ENCODE results near the gene PHF2. TPM values are rescaled to one million over a fixed set of nuclear protein-coding genes. Genes with fewer than 3 reads are reported as not detected.

PHF2 gene
- total RNA-seq, 1 experiment from 2014 or later: 11.6 TPM

- H3K36me3 Mint-ChIP-seq: no peaks in the 10 kb centered on the region; the same call in 1 of the 2 replicates
- DNase-seq (ENCODE audit: low spot score) (no peak), ATAC-seq (no peak)
- H3K27ac Mint-ChIP-seq: no peak overlapping the region
- POLR2A ChIA-PET: interaction anchor here (0.7 kb wide), 1 partner anchor 11 kb away, joined by 3 read pairs; no protein-coding TSS in a partner anchor
- H3K9me3 Mint-ChIP-seq: 0 out of 2 replicates have a peak, but pooled peaks cover 4% of the 10 kb centered on the region
- no peak overlapping the region for H3K4me3 Mint-ChIP-seq
- CTCF ChIA-PET: interaction anchor here (1.3 to 1.6 kb wide), 2 partner anchors 22 to 23 kb away, joined by 7 to 10 read pairs; no protein-coding TSS in a partner anchor
- TF ChIP-seq ZNF512 (CRISPR knock-in tag; IDR thresholded peaks at IDR 0.05; ENCODE audit: borderline replicate concordance) (no peak), FOXJ3 (CRISPR knock-in tag; IDR thresholded peaks at IDR 0.05; ENCODE audit: borderline replicate concordance) (no peak), FOXP4 (CRISPR knock-in tag; IDR thresholded peaks at IDR 0.05) (no peak), FOXK1 (CRISPR knock-in tag; IDR thresholded peaks at IDR 0.05) (no peak), ZBTB43 (CRISPR knock-in tag; IDR thresholded peaks at IDR 0.05) (no peak), ATF2 (CRISPR knock-in tag; IDR thresholded peaks at IDR 0.05; ENCODE audit: borderline replicate concordance, low read depth) (no peak), ZNF425 (CRISPR knock-in tag; conservative IDR thresholded peaks at IDR 0.05) (no peak), GRHL2 (CRISPR knock-in tag; IDR thresholded peaks at IDR 0.05; ENCODE audit: insufficient replicate concordance, severe bottlenecking) (no peak), ERG (CRISPR knock-in tag; IDR thresholded peaks at IDR 0.05) (no peak), MAX (CRISPR knock-in tag; IDR thresholded peaks at IDR 0.05) (no peak), ZNF219 (CRISPR knock-in tag; IDR thresholded peaks at IDR 0.05; ENCODE audit: borderline replicate concordance) (no peak), ETV6 (CRISPR knock-in tag; IDR thresholded peaks at IDR 0.05) (no peak), FOXP1 (CRISPR knock-in tag; IDR thresholded peaks at IDR 0.05; ENCODE audit: borderline replicate concordance) (no peak), CREB1 (CRISPR knock-in tag; IDR thresholded peaks at IDR 0.05) (no peak), RORB (CRISPR knock-in tag; IDR thresholded peaks at IDR 0.05) (no peak), ZSCAN18 (CRISPR knock-in tag; IDR thresholded peaks at IDR 0.05) (no peak), TCF7 (CRISPR knock-in tag; IDR thresholded peaks at IDR 0.05; ENCODE audit: low read depth) (no peak), E2F5 (CRISPR knock-in tag; IDR thresholded peaks at IDR 0.05) (no peak), PRRX2 (CRISPR knock-in tag; IDR thresholded peaks at IDR 0.05) (no peak), ZNF416 (CRISPR knock-in tag; IDR thresholded peaks at IDR 0.05) (no peak)
- peaks cover 27% of the 10 kb centered on the region for H3K4me1 Mint-ChIP-seq
- no peaks in the 10 kb centered on the region for H3K27me3 Mint-ChIP-seq (ENCODE audit: low read depth)
These were observed 12.5 kb downstream of the PHF2 start for GRCh38 chr9:93588641-93589609.
